Endothelial cell of umbilical vein (primary cell): ENCODE results near the gene ITIH3. TPM values are rescaled to one million over a fixed set of nuclear protein-coding genes. Genes with fewer than 3 reads are reported as not detected.

ENCODE experiments used
- BruUV-seq: library from RNA; stranded (reverse); fragments of 400-500 nt; replicated peaks from 2 replicates; lab custom pipeline; 2021; lab: Mats Ljungman, UMichigan
- CTCF ChIA-PET: fragments of 300-600, 350-600 bp; sonication (Branson Sonifier 250); formaldehyde crosslinking; loops from one replicate; lab custom pipeline; 2021; ENCODE audit warnings: antibody characterized with exemption, inconsistent platforms; lab: Charles Lee
- POLR2A ChIA-PET: fragments of 300-600, 350-600 bp; sonication (Branson Sonifier 250); formaldehyde crosslinking; loops from one replicate; lab custom pipeline; 2021; ENCODE audit warnings: antibody characterized with exemption, inconsistent platforms; lab: Charles Lee
- DNase-seq: peaks from one replicate; pipeline ENCODE4 v3.0.0-alpha.2; 2011; ENCODE audit warnings: low read depth, low spot score
- FAIRE-seq: peaks from 2 replicates; lab custom pipeline; 2011; peaks lifted over from hg19 to GRCh38; lab: Jason Lieb, UNC
- H2AFZ ChIP-seq: 2 replicates; pipeline ENCODE4 v1.6.0; 2012; ENCODE audit warnings: low read depth, low read length, control low read depth, inconsistent platforms
- H3K27ac ChIP-seq: 2 replicates; pipeline ENCODE4 v1.5.1; 2011; ENCODE audit warnings: low read depth, mild to moderate bottlenecking, control low read depth, low read length, moderate library complexity; ENCODE audit not compliant: insufficient read depth
- H3K27me3 ChIP-seq, 2 experiments: 2 replicates each; pipeline versions ENCODE4 v1.6.0 to v1.6.1; 2011; ENCODE audit warnings: low read length in 2 of 2, mixed read lengths in 1 of 2; ENCODE audit not compliant: control insufficient read depth in 2 of 2, insufficient read depth in 2 of 2
- H3K36me3 ChIP-seq, 2 experiments: 2 replicates in 1 of 2; 3 replicates in 1 of 2; pipeline ENCODE4 v1.5.1; 2011; ENCODE audit warnings: low read length in 2 of 2, mild to moderate bottlenecking in 1 of 2, moderate library complexity in 1 of 2; ENCODE audit not compliant: control insufficient read depth in 2 of 2, insufficient read depth in 2 of 2; ENCODE audit errors: extremely low read depth in 1 of 2
- H3K4me1 ChIP-seq: 3 replicates; pipeline ENCODE4 v1.5.1; 2011; ENCODE audit warnings: mild to moderate bottlenecking, low read length; ENCODE audit not compliant: control insufficient read depth, insufficient read depth; ENCODE audit errors: extremely low read depth
- H3K4me2 ChIP-seq: 2 replicates; pipeline ENCODE4 v1.6.1; 2011; ENCODE audit warnings: low read length, control low read depth, mixed read lengths; ENCODE audit not compliant: insufficient read depth
- H3K4me3 ChIP-seq, 3 experiments: fragments of 200-600 bp in 1 of 3; sonication (generic), shearing (Covaris generic) in 1 of 3; replicated peaks in 1 of 3; 2 replicates each; pipeline ENCODE4 v1.5.1; 2011 to 2016; ENCODE audit warnings: control low read depth in 3 of 3, low read length in 3 of 3, mild to moderate bottlenecking in 2 of 3, inconsistent platforms in 1 of 3, low read depth in 1 of 3, moderate library complexity in 1 of 3; ENCODE audit not compliant: insufficient read depth in 1 of 3
- H3K79me2 ChIP-seq: 2 replicates; pipeline ENCODE4 v1.6.0; 2012; ENCODE audit warnings: low read length, inconsistent platforms; ENCODE audit not compliant: control insufficient read depth, insufficient read depth
- H3K9ac ChIP-seq: replicated peaks from 2 replicates; pipeline ENCODE3; 2011; ENCODE audit warnings: low read length, control low read depth; ENCODE audit not compliant: insufficient read depth; ENCODE audit errors: extremely low read depth
- H3K9me1 ChIP-seq: replicated peaks from 3 replicates; pipeline ENCODE4 v1.6.0; 2011; ENCODE audit warnings: mild to moderate bottlenecking, low read length; ENCODE audit not compliant: control insufficient read depth, insufficient read depth; ENCODE audit errors: extremely low read depth
- H3K9me3 ChIP-seq: replicated peaks from 2 replicates; pipeline ENCODE4 v1.5.1; 2012; ENCODE audit warnings: low read length, inconsistent platforms; ENCODE audit not compliant: control insufficient read depth, insufficient read depth
- H4K20me1 ChIP-seq: replicated peaks from 2 replicates; pipeline ENCODE3; 2011; ENCODE audit warnings: mild to moderate bottlenecking, low read length; ENCODE audit not compliant: control insufficient read depth, insufficient read depth; ENCODE audit errors: extremely low read depth
- EZH2 ChIP-seq: IDR thresholded peaks from 2 replicates; pipeline ENCODE4 v1.6.1; 2012; ENCODE audit warnings: borderline replicate concordance, low read depth, mild to moderate bottlenecking, moderate library complexity, low read length, inconsistent platforms; ENCODE audit not compliant: severe bottlenecking
- FOS ChIP-seq: IDR thresholded peaks from 2 replicates; pipeline ENCODE4 v1.6.1; 2011; ENCODE audit warnings: mild to moderate bottlenecking, low read length, moderate library complexity, borderline replicate concordance; ENCODE audit not compliant: insufficient read depth
- GATA2 ChIP-seq: IDR thresholded peaks from 2 replicates; pipeline ENCODE4 v1.7.0; 2011; ENCODE audit warnings: low read depth, mild to moderate bottlenecking, moderate library complexity, mixed read lengths, low read length; ENCODE audit not compliant: insufficient read length, insufficient read depth
- JUN ChIP-seq: IDR thresholded peaks from 2 replicates; pipeline ENCODE4 v1.6.1; 2011; ENCODE audit warnings: borderline replicate concordance, low read depth; ENCODE audit not compliant: insufficient read length, insufficient read depth
- MYC ChIP-seq: IDR thresholded peaks from one replicate; pipeline ENCODE4 v1.6.1; 2011; ENCODE audit warnings: mild to moderate bottlenecking, low read depth, low read length
- POLR2A ChIP-seq: IDR thresholded peaks from 2 replicates; pipeline ENCODE4 v1.6.1; 2012; ENCODE audit warnings: low read depth, mild to moderate bottlenecking, control low read depth, low read length
- POLR2AphosphoS5 ChIP-seq: IDR thresholded peaks from 2 replicates; pipeline ENCODE4 v1.6.1; 2012; ENCODE audit warnings: low read depth, mild to moderate bottlenecking, control low read depth, low read length, moderate library complexity; ENCODE audit not compliant: insufficient read depth
- dilution Hi-C: fragments of 300-500 bp; cut with MboI; formaldehyde crosslinking; loops from one replicate; pipeline ENCODE4 v1.15.0; 2019; ENCODE audit warnings: low sequenced_read_pairs; ENCODE audit not compliant: extremely low pct_ligation_motif_present
- intact Hi-C: fragments of 100-400 bp; cut with micrococcal nuclease; formaldehyde crosslinking; loops from one replicate; pipeline ENCODE4 v1.10.0; 2022
- polyA plus RNA-seq, 4 experiments: library from polyadenylated mRNA; depleted of rRNA in 3 of 4; stranded (reverse) in 3 of 4; unstranded in 1 of 4; fragments of >200 nt; gene quantifications; 2 replicates each; pipeline versions ENCODE4 v1.2.1 to v1.2.3, GENCODE V29; 2011 to 2012; ENCODE audit warnings: missing spikeins in 1 of 4
- total RNA-seq: library from RNA; stranded (reverse); gene quantifications from 2 replicates; pipeline ENCODE4 v1.2.3, GENCODE V29; 2021
- TF ChIP-seq, protein P1 (sequence below): IDR thresholded peaks from 2 replicates; pipeline ENCODE4 v1.6.1; 2011; ENCODE audit not compliant: insufficient read depth, insufficient read length
- TF ChIP-seq, protein P2 (sequence below), 2 donors: IDR thresholded peaks; 1 replicate in 1 of 2; 2 replicates in 1 of 2; pipeline ENCODE4 v1.5.1; 2011; ENCODE audit warnings: low read length in 2 of 2, mild to moderate bottlenecking in 2 of 2, moderate library complexity in 2 of 2, control low read depth in 1 of 2, inconsistent platforms in 1 of 2, low read depth in 1 of 2; ENCODE audit not compliant: insufficient read depth in 1 of 2; ENCODE audit errors: extremely low read depth in 1 of 2

The ITIH3 gene
- total and polyA plus RNA-seq, 2 donors (not counting 3 experiments of a cell fraction or from before 2014, with no cell fraction given), result not detected

DNA sequence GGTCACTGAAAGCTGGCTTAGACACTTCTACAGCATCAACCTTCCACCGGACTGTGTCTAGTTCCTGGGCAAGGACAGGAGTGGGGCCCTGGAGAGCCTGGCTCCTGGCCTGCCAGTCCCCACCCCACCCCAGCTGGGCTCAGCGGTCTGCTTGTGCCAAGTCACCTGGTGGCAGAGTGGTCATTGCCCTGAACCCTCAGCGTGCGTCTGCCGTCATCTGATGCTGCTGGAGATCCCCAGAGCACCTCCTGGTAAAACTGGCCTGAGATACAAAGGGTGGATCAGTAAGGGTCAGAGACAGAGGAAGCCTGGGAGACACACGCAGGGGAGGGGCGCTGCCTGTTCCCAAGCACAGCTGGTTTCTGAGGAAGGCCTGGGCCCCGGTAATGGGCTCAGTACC, 19.2 kb downstream of the ITIH3 start:
- no TSS peak for BruUV-seq
- Histone ChIP-seq H3K36me3 (no peaks in the 10 kb centered on the region), H3K4me3 (no peak overlapping the region), H2AFZ (no peak overlapping the region), H4K20me1 (no peaks in the 10 kb centered on the region), H3K9me3 (no peaks in the 10 kb centered on the region), H3K27me3 (no peaks in the 10 kb centered on the region), H3K4me2 (no peak overlapping the region), H3K4me1 (no peaks in the 10 kb centered on the region), H3K9ac (no peak overlapping the region), H3K27ac (no peak overlapping the region), H3K79me2 (no peaks in the 10 kb centered on the region), H3K9me1 (no peaks in the 10 kb centered on the region)
- no peak for FAIRE-seq
- CTCF ChIA-PET, result interaction anchor here (3.8 kb wide), 1 partner anchor 7 kb away, joined by 17 read pairs; no protein-coding TSS in a partner anchor
- DNase-seq, result no peak
- POLR2A ChIA-PET, result no interaction called here
- intact Hi-C loops (no loop called here), dilution Hi-C loops (no loop called here)
- TF ChIP-seq, protein P1, sequence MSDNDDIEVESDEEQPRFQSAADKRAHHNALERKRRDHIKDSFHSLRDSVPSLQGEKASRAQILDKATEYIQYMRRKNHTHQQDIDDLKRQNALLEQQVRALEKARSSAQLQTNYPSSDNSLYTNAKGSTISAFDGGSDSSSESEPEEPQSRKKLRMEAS, result no peak
- no peak for TF ChIP-seq EZH2
- no peak for TF ChIP-seq POLR2AphosphoS5
- no peak for TF ChIP-seq GATA2
- TF ChIP-seq, protein P2, sequence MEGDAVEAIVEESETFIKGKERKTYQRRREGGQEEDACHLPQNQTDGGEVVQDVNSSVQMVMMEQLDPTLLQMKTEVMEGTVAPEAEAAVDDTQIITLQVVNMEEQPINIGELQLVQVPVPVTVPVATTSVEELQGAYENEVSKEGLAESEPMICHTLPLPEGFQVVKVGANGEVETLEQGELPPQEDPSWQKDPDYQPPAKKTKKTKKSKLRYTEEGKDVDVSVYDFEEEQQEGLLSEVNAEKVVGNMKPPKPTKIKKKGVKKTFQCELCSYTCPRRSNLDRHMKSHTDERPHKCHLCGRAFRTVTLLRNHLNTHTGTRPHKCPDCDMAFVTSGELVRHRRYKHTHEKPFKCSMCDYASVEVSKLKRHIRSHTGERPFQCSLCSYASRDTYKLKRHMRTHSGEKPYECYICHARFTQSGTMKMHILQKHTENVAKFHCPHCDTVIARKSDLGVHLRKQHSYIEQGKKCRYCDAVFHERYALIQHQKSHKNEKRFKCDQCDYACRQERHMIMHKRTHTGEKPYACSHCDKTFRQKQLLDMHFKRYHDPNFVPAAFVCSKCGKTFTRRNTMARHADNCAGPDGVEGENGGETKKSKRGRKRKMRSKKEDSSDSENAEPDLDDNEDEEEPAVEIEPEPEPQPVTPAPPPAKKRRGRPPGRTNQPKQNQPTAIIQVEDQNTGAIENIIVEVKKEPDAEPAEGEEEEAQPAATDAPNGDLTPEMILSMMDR (IDR thresholded peaks at IDR 0.05; ENCODE audit: extremely low read depth in 1 of 2, insufficient read depth in 1 of 2, low read depth in 1 of 2, low read length in 2 of 2), result no peak
- no peak for TF ChIP-seq JUN
- TF ChIP-seq FOS, result no peak
- no peak for TF ChIP-seq MYC
- TF ChIP-seq POLR2A, result no peak
